GM12878 (cell line): Measurements from ENCODE around the gene MYMK.

Experiments
- CTCF ChIP-seq, 3 experiments: IDR thresholded peaks in 2 of 3; conservative IDR thresholded peaks in 1 of 3; 2 replicates each; pipeline ENCODE4 v1.5.1; 2011; ENCODE audit warnings: low read depth in 3 of 3, low read length in 3 of 3, mild to moderate bottlenecking in 3 of 3, control low read depth in 2 of 3, moderate library complexity in 2 of 3, inconsistent platforms in 1 of 3, mixed read lengths in 1 of 3; ENCODE audit not compliant: control insufficient read depth in 2 of 3, insufficient read depth in 1 of 3; ENCODE audit errors: extremely low read depth in 1 of 3
- DPF2 ChIP-seq: fragments of 450-650 bp; IDR thresholded peaks from 2 replicates; pipeline ENCODE4 v1.6.1; 2017; ENCODE audit warnings: mild to moderate bottlenecking
- E2F4 ChIP-seq: IDR thresholded peaks from 2 replicates; pipeline ENCODE4 v1.6.1; 2012; ENCODE audit warnings: low read depth, low read length, improper control_type of control experiment
- EP300 ChIP-seq, 2 experiments: fragments of 150-350 bp in 1 of 2; IDR thresholded peaks; 2 replicates each; pipeline ENCODE4 v1.6.1; 2011 to 2012; ENCODE audit warnings: low read depth in 2 of 2, low read length in 2 of 2, borderline replicate concordance in 1 of 2, improper control_type of control experiment in 1 of 2, inconsistent platforms in 1 of 2; ENCODE audit not compliant: control insufficient read depth in 1 of 2
- MYC ChIP-seq: IDR thresholded peaks from 2 replicates; pipeline ENCODE4 v1.6.1; 2011; ENCODE audit warnings: mild to moderate bottlenecking, low read length, moderate library complexity, inconsistent platforms; ENCODE audit not compliant: insufficient read depth, insufficient replicate concordance, insufficient read length, severe bottlenecking
- WRNIP1 ChIP-seq: IDR thresholded peaks from 2 replicates; pipeline ENCODE4 v1.6.1; 2011; ENCODE audit warnings: low read depth, low read length, improper control_type of control experiment, borderline replicate concordance

- TF ChIP-seq DPF2 (no peak), MYC (no peak), CTCF (IDR thresholded peaks at IDR 0.05 in 2 of 3, conservative IDR thresholded peaks at IDR 0.05 in 1 of 3; ENCODE audit: control insufficient read depth in 2 of 3, extremely low read depth in 1 of 3, insufficient read depth in 1 of 3, low read depth in 3 of 3, low read length in 3 of 3) (no peak), WRNIP1 (no peak), EP300 (IDR thresholded peaks at IDR 0.05; ENCODE audit: borderline replicate concordance in 1 of 2, control insufficient read depth in 1 of 2, low read depth in 2 of 2, low read length in 2 of 2) (no peak), E2F4 (no peak)
Observed at GRCh38 chr9:133557581-133557980, 32.8 kb upstream of the MYMK start.
